Measurements from ENCODE around the gene CFAP69. TPM values are rescaled to one million over a fixed set of nuclear protein-coding genes. Genes with fewer than 3 reads are reported as not detected.

Gene CFAP69
- total and polyA plus RNA-seq, 10 of the 15 experiments (the other 5 are each of a cell fraction or from before 2014, with no cell fraction given): 0.11 to 3.1 (median 0.48) TPM; not detected in 1

- WGBS (ENCODE audit: insufficient coverage, insufficient replicate concordance, low lambda C conversion rate, missing lambda C conversion rate): 10% methylated on average over 5 of the region's 5 CpGs
- Histone ChIP-seq H2AFZ (ENCODE audit: control insufficient read depth, low read depth, low read length) (no peak overlapping the region), H3K27ac (ENCODE audit: control insufficient read depth, insufficient read depth) (no peak overlapping the region), H3K27me3 (replicated peaks in 1 of 2; ENCODE audit: control insufficient read depth in 2 of 2, insufficient read depth in 2 of 2, low read length in 1 of 2) (no peaks in the 10 kb centered on the region), H3K4me2 (ENCODE audit: control insufficient read depth, insufficient read depth) (no peak overlapping the region), H3K4me1 (ENCODE audit: control insufficient read depth, insufficient read depth, low read length) (no peaks in the 10 kb centered on the region), H3K79me2 (ENCODE audit: control insufficient read depth, insufficient read depth, low read length) (no peaks in the 10 kb centered on the region), H3K36me3 (ENCODE audit: control insufficient read depth in 2 of 2, insufficient read depth in 2 of 2, low read length in 1 of 2) (no peaks in the 10 kb centered on the region), H3K4me3 (no peak overlapping the region), H3K9ac (ENCODE audit: control insufficient read depth, insufficient read depth, low read length) (no peak overlapping the region), H4K20me1 (ENCODE audit: control insufficient read depth, insufficient read depth) (no peaks in the 10 kb centered on the region), H3K9me3 (replicated peaks; ENCODE audit: control insufficient read depth, insufficient read depth, low read length) (no peaks in the 10 kb centered on the region)
- in situ Hi-C loops (cut with MboI) (no loop called here), intact Hi-C loops (cut with micrococcal nuclease; ENCODE audit: unreplicated experiment) (no loop called here)
- BruUV-seq (replicated peaks): no TSS peak
- no peak for FAIRE-seq
- CTCF ChIA-PET: interaction anchor here (1.2 to 2.8 kb wide), 4 partner anchors 15 to 151 kb away, joined by 3 to 10 read pairs (median 9); no protein-coding TSS in a partner anchor
- SMC1A ChIA-PET (ENCODE audit: uncharacterized antibody, unreplicated experiment): interaction anchor here (0.8 to 3.6 kb wide), 9 partner anchors 8 to 52 kb away, joined by 3 to 16 read pairs (median 7); no protein-coding TSS in a partner anchor
- RAD21 ChIA-PET (ENCODE audit: unreplicated experiment): interaction anchor here (1.2 to 1.4 kb wide), 3 partner anchors 8 to 21 kb away, joined by 3 to 4 read pairs (median 3); no protein-coding TSS in a partner anchor
- ATAC-seq: no peak
- TF ChIP-seq FOXK2 (IDR thresholded peaks at IDR 0.05) (no peak), SMC3 (IDR thresholded peaks at IDR 0.05; ENCODE audit: borderline replicate concordance, low read length) (no peak), ETV6 (conservative IDR thresholded peaks at IDR 0.05 in 1 of 2, IDR thresholded peaks at IDR 0.05 in 1 of 2; ENCODE audit: borderline replicate concordance in 1 of 2, low read depth in 1 of 2) (no peak), SMAD1 (IDR thresholded peaks at IDR 0.05; ENCODE audit: low read depth, partially characterized antibody) (no peak), IRF4 (IDR thresholded peaks at IDR 0.05; ENCODE audit: low read depth, low read length) (no peak), SMAD5 (IDR thresholded peaks at IDR 0.05; ENCODE audit: low read depth) (no peak), JUND (IDR thresholded peaks at IDR 0.05; ENCODE audit: low read depth, low read length) (no peak), EGR1 (IDR thresholded peaks at IDR 0.05; ENCODE audit: borderline replicate concordance in 1 of 2, low read depth in 2 of 2, low read length in 2 of 2) (no peak), MTA3 (IDR thresholded peaks at IDR 0.05; ENCODE audit: borderline replicate concordance, low read length) (no peak), NR2C1 (IDR thresholded peaks at IDR 0.05) (no peak), STAT1 (conservative IDR thresholded peaks at IDR 0.05) (no peak), RAD51 (IDR thresholded peaks at IDR 0.05) (no peak), NR2C2 (IDR thresholded peaks at IDR 0.05; ENCODE audit: borderline replicate concordance, control insufficient read depth, insufficient read length, low read depth) (no peak), ZNF384 (IDR thresholded peaks at IDR 0.05; ENCODE audit: borderline replicate concordance, low read depth, low read length) (no peak), IRF3 (IDR thresholded peaks at IDR 0.05) (no peak)
- POLR2A ChIA-PET: no interaction called here
- no peak for DNase-seq (ENCODE audit: low read depth, low spot score)
These were observed 31.2 kb downstream of the CFAP69 start for GRCh38 chr7:90276033-90276728.

Measured in GM12878 (cell line).